ENCODE results near the gene ABCC1. TPM values are rescaled to one million over a fixed set of nuclear protein-coding genes. Genes with fewer than 3 reads are reported as not detected.

ABCC1 gene
- total and polyA plus RNA-seq, 3 donors from 2014 or later = 54.7 to 90.6 (median 88.0) TPM

- no peaks in the 10 kb centered on the region for H3K9me3 ChIP-seq
- TF ChIP-seq CTCF (IDR thresholded peaks at IDR 0.05) (no peak), POLR2A (IDR thresholded peaks at IDR 0.05) (no peak)
- intact Hi-C loops (cut with DNase I; ENCODE audit: low total_unique reads) = no loop called here
- H3K4me3 ChIP-seq = no peak overlapping the region
- H3K27ac ChIP-seq = no peak overlapping the region
- 93 to 95% methylated on average over 9 of the region's 9 CpGs for WGBS, 2 donors
- DNase-seq = no peak
- no peaks in the 10 kb centered on the region for H3K27me3 ChIP-seq
- H3K36me3 ChIP-seq (ENCODE audit: low read depth, missing control alignments) = no peaks in the 10 kb centered on the region
- H3K4me1 ChIP-seq = no peaks in the 10 kb centered on the region
Observed at GRCh38 chr16:16110111-16110490, 160.7 kb downstream of the ABCC1 start.

GRCh38 chr16:16111639-16112038, 162.2 kb downstream of the ABCC1 start:
- intact Hi-C loops (cut with DNase I; ENCODE audit: low total_unique reads) = no loop called here
- Histone ChIP-seq H3K9me3 (no peaks in the 10 kb centered on the region), H3K27ac (no peak overlapping the region), H3K36me3 (ENCODE audit: low read depth, missing control alignments) (no peaks in the 10 kb centered on the region), H3K27me3 (no peaks in the 10 kb centered on the region), H3K4me1 (no peaks in the 10 kb centered on the region), H3K4me3 (no peak overlapping the region)
- DNase-seq = no peak
- whole genome bisulfite sequencing, 2 donors = 96 to 100% methylated on average over 4 of the region's 4 CpGs
- no peak for TF ChIP-seq CTCF (IDR thresholded peaks at IDR 0.05)
- no peak for TF ChIP-seq POLR2A (IDR thresholded peaks at IDR 0.05)

GRCh38 chr16:16112450-16113053, 163.1 kb downstream of the ABCC1 start:
- Histone ChIP-seq H3K27ac (no peak overlapping the region), H3K36me3 (ENCODE audit: low read depth, missing control alignments) (no peaks in the 10 kb centered on the region), H3K4me1 (no peaks in the 10 kb centered on the region), H3K27me3 (no peaks in the 10 kb centered on the region), H3K4me3 (no peak overlapping the region), H3K9me3 (no peaks in the 10 kb centered on the region)
- 78 to 81% methylated on average over 8 of the region's 8 CpGs for WGBS, 2 donors
- DNase-seq = no peak
- intact Hi-C loops (cut with DNase I; ENCODE audit: low total_unique reads) = no loop called here
- TF ChIP-seq POLR2A (IDR thresholded peaks at IDR 0.05) = no peak
- TF ChIP-seq CTCF (IDR thresholded peaks at IDR 0.05) = no peak

- no peak overlapping the region for H3K27ac ChIP-seq
- no peaks in the 10 kb centered on the region for H3K4me1 ChIP-seq
- intact Hi-C loops (cut with DNase I; ENCODE audit: low total_unique reads) = no loop called here
- H3K9me3 ChIP-seq = no peaks in the 10 kb centered on the region
- 91 to 93% methylated on average over 8 of the region's 8 CpGs for WGBS, 2 donors
- no peak for DNase-seq
- no peak overlapping the region for H3K4me3 ChIP-seq
- H3K27me3 ChIP-seq = no peaks in the 10 kb centered on the region
- TF ChIP-seq POLR2A (IDR thresholded peaks at IDR 0.05) = no peak
- no peak for TF ChIP-seq CTCF (IDR thresholded peaks at IDR 0.05)
- no peaks in the 10 kb centered on the region for H3K36me3 ChIP-seq (ENCODE audit: low read depth, missing control alignments)
Observed at GRCh38 chr16:16113076-16113475, 163.7 kb downstream of the ABCC1 start.

- TF ChIP-seq POLR2A (IDR thresholded peaks at IDR 0.05) = no peak
- no peak for TF ChIP-seq CTCF (IDR thresholded peaks at IDR 0.05)
- no peaks in the 10 kb centered on the region for H3K36me3 ChIP-seq (ENCODE audit: low read depth, missing control alignments)
- no peaks in the 10 kb centered on the region for H3K27me3 ChIP-seq
Observed at GRCh38 chr16:16116841-16117240, 167.4 kb downstream of the ABCC1 start.

More at GRCh38 chr16:16116841-16117240, 167.4 kb downstream of the ABCC1 start:
- no peak overlapping the region for H3K27ac ChIP-seq
- no peak overlapping the region for H3K4me3 ChIP-seq
- DNase-seq = no peak
- H3K4me1 ChIP-seq = peaks cover 4% of the 10 kb centered on the region
- intact Hi-C loops (cut with DNase I; ENCODE audit: low total_unique reads) = no loop called here
- H3K9me3 ChIP-seq = no peaks in the 10 kb centered on the region
- WGBS, 2 donors = 93 to 96% methylated on average over 7 of the region's 7 CpGs
